ENCODE measurements around the gene RBM11. TPM values are rescaled to one million over a fixed set of nuclear protein-coding genes. Genes with fewer than 3 reads are reported as not detected.

Gene RBM11
- total and polyA plus RNA-seq, 2 donors (not counting 3 experiments of a cell fraction or from before 2014, with no cell fraction given): not detected

DNA sequence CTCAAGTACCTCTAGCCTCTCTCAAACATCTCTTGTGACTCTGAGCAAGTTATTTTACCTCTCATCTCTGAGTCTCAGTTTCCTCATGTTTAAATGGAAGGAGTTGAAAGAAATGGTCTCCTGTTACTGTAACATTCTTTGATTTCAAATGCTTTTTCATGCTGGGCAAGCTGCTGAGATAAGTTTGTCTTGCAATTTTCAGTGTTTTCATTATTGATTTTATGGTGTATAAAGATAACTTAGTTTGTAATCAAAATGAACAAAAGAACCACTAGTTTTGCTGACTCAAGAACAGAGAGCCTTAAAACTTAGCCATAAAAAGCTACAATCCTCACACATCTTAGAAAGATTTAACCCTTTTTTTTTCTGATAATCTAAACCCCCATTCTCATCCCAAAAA, 9.7 kb upstream of the RBM11 start:
- no peaks in the 10 kb centered on the region for H4K20me1 ChIP-seq (replicated peaks; ENCODE audit: control insufficient read depth, extremely low read depth, insufficient read depth, low read length)
- H3K9ac ChIP-seq (replicated peaks; ENCODE audit: extremely low read depth, insufficient read depth, low read length): no peak overlapping the region
- no peak overlapping the region for H3K27ac ChIP-seq (ENCODE audit: insufficient read depth, low read depth, low read length)
- no peaks in the 10 kb centered on the region for H3K36me3 ChIP-seq (ENCODE audit: control insufficient read depth in 2 of 2, extremely low read depth in 1 of 2, insufficient read depth in 2 of 2, low read length in 2 of 2)
- no peaks in the 10 kb centered on the region for H3K9me3 ChIP-seq (replicated peaks; ENCODE audit: control insufficient read depth, insufficient read depth, low read length)
- no peaks in the 10 kb centered on the region for H3K27me3 ChIP-seq (ENCODE audit: control insufficient read depth in 2 of 2, insufficient read depth in 2 of 2, low read length in 2 of 2)
- ChIA-PET CTCF (no interaction called here), POLR2A (no interaction called here)
- no peak overlapping the region for H3K4me2 ChIP-seq (ENCODE audit: insufficient read depth, low read length)
- no peak overlapping the region for H3K4me3 ChIP-seq (replicated peaks in 1 of 3; ENCODE audit: insufficient read depth in 1 of 3, low read depth in 1 of 3, low read length in 3 of 3)
- BruUV-seq (replicated peaks): no TSS peak
- intact Hi-C loops (cut with micrococcal nuclease) (no loop called here), dilution Hi-C loops (cut with MboI; ENCODE audit: extremely low pct_ligation_motif_present, low sequenced_read_pairs) (no loop called here)
- H3K4me1 ChIP-seq (ENCODE audit: control insufficient read depth, extremely low read depth, insufficient read depth, low read length): no peaks in the 10 kb centered on the region
- no peak overlapping the region for H2AFZ ChIP-seq (ENCODE audit: low read depth, low read length)
- no peak for TF ChIP-seq JUN (IDR thresholded peaks at IDR 0.05; ENCODE audit: borderline replicate concordance, insufficient read depth, insufficient read length, low read depth)
- no peak for TF ChIP-seq MYC (IDR thresholded peaks at IDR 0.05; ENCODE audit: low read depth, low read length)
- TF ChIP-seq CTCF (IDR thresholded peaks at IDR 0.05; ENCODE audit: extremely low read depth in 1 of 2, insufficient read depth in 1 of 2, low read depth in 1 of 2, low read length in 2 of 2): no peak
- TF ChIP-seq POLR2AphosphoS5 (IDR thresholded peaks at IDR 0.05; ENCODE audit: insufficient read depth, low read depth, low read length): no peak
- no peaks in the 10 kb centered on the region for H3K9me1 ChIP-seq (replicated peaks; ENCODE audit: control insufficient read depth, extremely low read depth, insufficient read depth, low read length)
- H3K79me2 ChIP-seq (ENCODE audit: control insufficient read depth, insufficient read depth, low read length): no peaks in the 10 kb centered on the region
- no peak for FAIRE-seq
- no peak for DNase-seq (ENCODE audit: low read depth, low spot score)

DNA sequence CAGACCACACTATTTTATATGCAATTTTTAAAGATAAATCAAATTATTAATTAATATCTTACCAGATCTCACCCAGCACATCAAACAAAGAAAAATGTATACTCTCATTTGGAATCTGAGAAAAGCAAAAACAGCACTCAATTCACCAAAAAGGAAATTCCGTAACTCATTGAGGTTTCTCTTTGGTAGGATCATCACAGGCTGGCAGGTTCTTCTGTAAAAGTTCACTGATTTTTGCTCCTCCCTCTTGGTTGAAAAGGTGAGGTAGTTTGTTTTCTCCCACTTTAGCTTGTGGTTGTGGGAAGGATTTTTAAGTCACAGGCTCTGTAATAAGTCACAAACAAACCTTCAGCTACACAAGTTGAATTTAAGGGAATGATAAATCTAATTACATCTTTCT, 5.2 kb upstream of the RBM11 start, which contains the start of gene LIPI:
LIPI (minus strand) TSS at position 218 of the 400 bp plus-strand sequence; CDS start at position 108, 110 bp downstream.
- no peaks in the 10 kb centered on the region for H3K4me1 ChIP-seq (ENCODE audit: control insufficient read depth, extremely low read depth, insufficient read depth, low read length)
- no peaks in the 10 kb centered on the region for H4K20me1 ChIP-seq (replicated peaks; ENCODE audit: control insufficient read depth, extremely low read depth, insufficient read depth, low read length)
- H3K27ac ChIP-seq (ENCODE audit: insufficient read depth, low read depth, low read length): no peak within 1 kb of the TSS
- dilution Hi-C loops (cut with MboI; ENCODE audit: extremely low pct_ligation_motif_present, low sequenced_read_pairs) (no loop called here), intact Hi-C loops (cut with micrococcal nuclease) (no loop called here)
- ChIA-PET CTCF (no interaction called here), POLR2A (no interaction called here)
- H3K4me3 ChIP-seq (replicated peaks in 1 of 3; ENCODE audit: insufficient read depth in 1 of 3, low read depth in 1 of 3, low read length in 3 of 3): no peak within 1 kb of the TSS
- DNase-seq (ENCODE audit: low read depth, low spot score) (no peak), FAIRE-seq (no peak)
- H2AFZ ChIP-seq (ENCODE audit: low read depth, low read length): no peak within 1 kb of the TSS
- H3K4me2 ChIP-seq (ENCODE audit: insufficient read depth, low read length): no peak within 1 kb of the TSS
- H3K27me3 ChIP-seq (ENCODE audit: control insufficient read depth in 2 of 2, insufficient read depth in 2 of 2, low read length in 2 of 2): no peaks in the 10 kb centered on the region
- no peaks in the 10 kb centered on the region for H3K9me3 ChIP-seq (replicated peaks; ENCODE audit: control insufficient read depth, insufficient read depth, low read length)
- BruUV-seq (replicated peaks): no TSS peak
- no peaks in the 10 kb centered on the region for H3K9me1 ChIP-seq (replicated peaks; ENCODE audit: control insufficient read depth, extremely low read depth, insufficient read depth, low read length)
- H3K36me3 ChIP-seq (ENCODE audit: control insufficient read depth in 2 of 2, extremely low read depth in 1 of 2, insufficient read depth in 2 of 2, low read length in 2 of 2): no peaks in the 10 kb centered on the region
- H3K9ac ChIP-seq (replicated peaks; ENCODE audit: extremely low read depth, insufficient read depth, low read length): no peak within 1 kb of the TSS
- no peak for TF ChIP-seq POLR2A (IDR thresholded peaks at IDR 0.05; ENCODE audit: low read depth, low read length)
- TF ChIP-seq MYC (IDR thresholded peaks at IDR 0.05; ENCODE audit: low read depth, low read length): no peak
- TF ChIP-seq CTCF (IDR thresholded peaks at IDR 0.05; ENCODE audit: extremely low read depth in 1 of 2, insufficient read depth in 1 of 2, low read depth in 1 of 2, low read length in 2 of 2): no peak
- TF ChIP-seq EZH2 (IDR thresholded peaks at IDR 0.05; ENCODE audit: borderline replicate concordance, low read depth, low read length, severe bottlenecking): no peak
- H3K79me2 ChIP-seq (ENCODE audit: control insufficient read depth, insufficient read depth, low read length): no peaks in the 10 kb centered on the region
